ENCODE results near the gene ASIC4. TPM values are rescaled to one million over a fixed set of nuclear protein-coding genes. Genes with fewer than 3 reads are reported as not detected.
A peak's percentile ranks its signal among the peaks of the same experiment; 100 is the strongest.

ASIC4 gene
- total and polyA plus RNA-seq, 2 of the 13 experiments (the other 11 are each of a cell fraction or from before 2014, with no cell fraction given), result 0.03 TPM; not detected in 1

DNA sequence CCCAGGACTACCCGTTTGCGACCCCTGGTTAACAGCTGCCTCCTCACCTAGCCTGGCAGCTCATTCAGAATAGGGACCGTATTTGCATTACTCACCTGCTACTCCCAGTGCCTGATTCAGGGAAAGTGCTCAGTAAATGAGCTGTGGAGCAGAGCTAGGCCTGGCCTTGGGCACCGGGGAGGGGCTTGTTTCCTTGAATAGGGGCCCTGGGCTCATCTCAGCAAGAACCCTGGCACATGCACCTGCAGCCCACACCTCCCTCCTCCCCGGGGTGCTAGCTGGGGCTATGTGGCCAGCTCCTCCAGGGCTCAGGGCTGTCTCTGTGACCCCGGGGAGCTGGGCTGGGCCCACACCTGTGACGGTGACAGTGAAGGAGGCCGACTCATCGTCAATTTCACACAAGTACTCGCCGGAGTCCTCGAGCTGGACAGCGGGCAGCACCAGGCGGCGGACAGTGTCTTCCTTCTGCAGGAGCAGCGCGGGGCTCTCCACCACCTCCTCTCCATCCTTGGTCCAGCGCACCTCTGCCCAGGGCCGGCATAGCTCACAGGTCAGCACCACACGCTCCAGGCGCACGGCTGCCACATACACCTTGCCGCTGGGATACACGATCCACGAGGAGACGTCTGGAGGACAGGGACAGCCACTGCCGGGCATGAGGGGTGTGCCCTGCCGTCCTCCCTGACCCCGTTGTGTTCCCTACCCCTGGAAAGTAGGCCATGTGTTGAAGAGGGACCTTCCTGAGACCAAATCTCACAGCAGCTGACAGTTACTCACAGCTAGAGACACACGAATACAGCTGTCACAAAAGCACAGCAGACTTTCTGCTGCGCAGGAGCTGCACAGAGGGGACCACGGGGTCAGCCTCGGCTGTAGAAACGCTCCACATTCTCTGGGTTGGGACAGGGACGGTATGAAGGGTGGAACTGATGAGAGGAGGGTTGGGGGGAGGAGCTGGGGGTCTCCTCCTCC, 48.1 kb downstream of the ASIC4 start (continued):
- no peak for TF ChIP-seq MLXIP (CRISPR knock-in tag; IDR thresholded peaks at IDR 0.05; ENCODE audit: borderline replicate concordance)
- TF ChIP-seq KDM5B (CRISPR knock-in tag; IDR thresholded peaks at IDR 0.05; ENCODE audit: borderline replicate concordance), result peak; percentile 41; the same call in 1 of the 2 replicates
- peak; percentile 34 for TF ChIP-seq IKZF4 (CRISPR knock-in tag; IDR thresholded peaks at IDR 0.05; ENCODE audit: borderline replicate concordance, low read depth, not compliant biosample characterization)
- TF ChIP-seq ZNF20 (CRISPR knock-in tag; IDR thresholded peaks at IDR 0.05), result no peak
- peak; percentile 14; the same call in 1 of the 2 replicates for TF ChIP-seq ZNF605 (CRISPR knock-in tag; IDR thresholded peaks at IDR 0.05)
- no peak for TF ChIP-seq ZSCAN22 (CRISPR knock-in tag; IDR thresholded peaks at IDR 0.05)
- no peak for TF ChIP-seq ZNF678 (CRISPR knock-in tag; IDR thresholded peaks at IDR 0.05)
- TF ChIP-seq ETV5 (CRISPR knock-in tag; IDR thresholded peaks at IDR 0.05; ENCODE audit: borderline replicate concordance), result no peak
- no peak for TF ChIP-seq KMT2B (CRISPR knock-in tag; IDR thresholded peaks at IDR 0.05)
- TF ChIP-seq CBX5 (CRISPR knock-in tag; IDR thresholded peaks at IDR 0.05; ENCODE audit: borderline replicate concordance), result no peak
- TF ChIP-seq ZNF816 (CRISPR knock-in tag; IDR thresholded peaks at IDR 0.05; ENCODE audit: borderline replicate concordance), result no peak
- no peak for TF ChIP-seq ZNF180 (CRISPR knock-in tag; IDR thresholded peaks at IDR 0.05; ENCODE audit: borderline replicate concordance, low read depth)
- no peak for TF ChIP-seq NONO (IDR thresholded peaks at IDR 0.05)
- TF ChIP-seq NONO (CRISPR knock-in tag; conservative IDR thresholded peaks at IDR 0.05), result peak; percentile 14; the same call in 1 of the 2 replicates
- TF ChIP-seq CENPT (CRISPR knock-in tag; IDR thresholded peaks at IDR 0.05; ENCODE audit: low read depth), result no peak
- no peak for TF ChIP-seq ATF7-NPFF (CRISPR knock-in tag; IDR thresholded peaks at IDR 0.05; ENCODE audit: low read depth)
- TF ChIP-seq ATF7 (IDR thresholded peaks at IDR 0.05), result no peak
- TF ChIP-seq ATF7 (CRISPR knock-in tag; IDR thresholded peaks at IDR 0.05), result no peak
- no peak for TF ChIP-seq ATF3 (CRISPR knock-in tag; IDR thresholded peaks at IDR 0.05)
- TF ChIP-seq ELF4 (CRISPR knock-in tag; IDR thresholded peaks at IDR 0.05; ENCODE audit: borderline replicate concordance), result no peak
- TF ChIP-seq MEIS1 (CRISPR knock-in tag; IDR thresholded peaks at IDR 0.05; ENCODE audit: borderline replicate concordance), result no peak
- TF ChIP-seq HIVEP1 (CRISPR knock-in tag; IDR thresholded peaks at IDR 0.05), result no peak
- 0 out of 2 replicates have a peak, but pooled peaks have one; percentile 21 for TF ChIP-seq SKIL (CRISPR knock-in tag; IDR thresholded peaks at IDR 0.05; ENCODE audit: borderline replicate concordance)
- no peak for TF ChIP-seq KLF16 (CRISPR knock-in tag; IDR thresholded peaks at IDR 0.05)

Measured in HepG2 (cell line).